Endothelial cell of umbilical vein (primary cell): ENCODE measurements around the gene ERCC1. TPM values are rescaled to one million over a fixed set of nuclear protein-coding genes. Genes with fewer than 3 reads are reported as not detected.

Experiments
- BruUV-seq: library from RNA; stranded (reverse); fragments of 400-500 nt; replicated peaks from 2 replicates; lab custom pipeline; 2021; lab: Mats Ljungman, UMichigan
- CTCF ChIA-PET: fragments of 300-600, 350-600 bp; sonication (Branson Sonifier 250); formaldehyde crosslinking; loops from one replicate; lab custom pipeline; 2021; ENCODE audit warnings: antibody characterized with exemption, inconsistent platforms; lab: Charles Lee
- POLR2A ChIA-PET: fragments of 300-600, 350-600 bp; sonication (Branson Sonifier 250); formaldehyde crosslinking; loops from one replicate; lab custom pipeline; 2021; ENCODE audit warnings: antibody characterized with exemption, inconsistent platforms; lab: Charles Lee
- DNase-seq: peaks from one replicate; pipeline ENCODE4 v3.0.0-alpha.2; 2011; ENCODE audit warnings: low read depth, low spot score
- FAIRE-seq: peaks from 2 replicates; lab custom pipeline; 2011; peaks lifted over from hg19 to GRCh38; lab: Jason Lieb, UNC
- H2AFZ ChIP-seq: 2 replicates; pipeline ENCODE4 v1.6.0; 2012; ENCODE audit warnings: low read depth, low read length, control low read depth, inconsistent platforms
- H3K27ac ChIP-seq: 2 replicates; pipeline ENCODE4 v1.5.1; 2011; ENCODE audit warnings: low read depth, mild to moderate bottlenecking, control low read depth, low read length, moderate library complexity; ENCODE audit not compliant: insufficient read depth
- H3K27me3 ChIP-seq, 2 experiments: 2 replicates each; pipeline versions ENCODE4 v1.6.0 to v1.6.1; 2011; ENCODE audit warnings: low read length in 2 of 2, mixed read lengths in 1 of 2; ENCODE audit not compliant: control insufficient read depth in 2 of 2, insufficient read depth in 2 of 2
- H3K36me3 ChIP-seq, 2 experiments: 2 replicates in 1 of 2; 3 replicates in 1 of 2; pipeline ENCODE4 v1.5.1; 2011; ENCODE audit warnings: low read length in 2 of 2, mild to moderate bottlenecking in 1 of 2, moderate library complexity in 1 of 2; ENCODE audit not compliant: control insufficient read depth in 2 of 2, insufficient read depth in 2 of 2; ENCODE audit errors: extremely low read depth in 1 of 2
- H3K4me1 ChIP-seq: 3 replicates; pipeline ENCODE4 v1.5.1; 2011; ENCODE audit warnings: mild to moderate bottlenecking, low read length; ENCODE audit not compliant: control insufficient read depth, insufficient read depth; ENCODE audit errors: extremely low read depth
- H3K4me2 ChIP-seq: 2 replicates; pipeline ENCODE4 v1.6.1; 2011; ENCODE audit warnings: low read length, control low read depth, mixed read lengths; ENCODE audit not compliant: insufficient read depth
- H3K4me3 ChIP-seq, 3 experiments: fragments of 200-600 bp in 1 of 3; sonication (generic), shearing (Covaris generic) in 1 of 3; replicated peaks in 1 of 3; 2 replicates each; pipeline ENCODE4 v1.5.1; 2011 to 2016; ENCODE audit warnings: control low read depth in 3 of 3, low read length in 3 of 3, mild to moderate bottlenecking in 2 of 3, inconsistent platforms in 1 of 3, low read depth in 1 of 3, moderate library complexity in 1 of 3; ENCODE audit not compliant: insufficient read depth in 1 of 3
- H3K79me2 ChIP-seq: 2 replicates; pipeline ENCODE4 v1.6.0; 2012; ENCODE audit warnings: low read length, inconsistent platforms; ENCODE audit not compliant: control insufficient read depth, insufficient read depth
- H3K9ac ChIP-seq: replicated peaks from 2 replicates; pipeline ENCODE3; 2011; ENCODE audit warnings: low read length, control low read depth; ENCODE audit not compliant: insufficient read depth; ENCODE audit errors: extremely low read depth
- H3K9me1 ChIP-seq: replicated peaks from 3 replicates; pipeline ENCODE4 v1.6.0; 2011; ENCODE audit warnings: mild to moderate bottlenecking, low read length; ENCODE audit not compliant: control insufficient read depth, insufficient read depth; ENCODE audit errors: extremely low read depth
- H3K9me3 ChIP-seq: replicated peaks from 2 replicates; pipeline ENCODE4 v1.5.1; 2012; ENCODE audit warnings: low read length, inconsistent platforms; ENCODE audit not compliant: control insufficient read depth, insufficient read depth
- H4K20me1 ChIP-seq: replicated peaks from 2 replicates; pipeline ENCODE3; 2011; ENCODE audit warnings: mild to moderate bottlenecking, low read length; ENCODE audit not compliant: control insufficient read depth, insufficient read depth; ENCODE audit errors: extremely low read depth
- EZH2 ChIP-seq: IDR thresholded peaks from 2 replicates; pipeline ENCODE4 v1.6.1; 2012; ENCODE audit warnings: borderline replicate concordance, low read depth, mild to moderate bottlenecking, moderate library complexity, low read length, inconsistent platforms; ENCODE audit not compliant: severe bottlenecking
- FOS ChIP-seq: IDR thresholded peaks from 2 replicates; pipeline ENCODE4 v1.6.1; 2011; ENCODE audit warnings: mild to moderate bottlenecking, low read length, moderate library complexity, borderline replicate concordance; ENCODE audit not compliant: insufficient read depth
- GATA2 ChIP-seq: IDR thresholded peaks from 2 replicates; pipeline ENCODE4 v1.7.0; 2011; ENCODE audit warnings: low read depth, mild to moderate bottlenecking, moderate library complexity, mixed read lengths, low read length; ENCODE audit not compliant: insufficient read length, insufficient read depth
- JUN ChIP-seq: IDR thresholded peaks from 2 replicates; pipeline ENCODE4 v1.6.1; 2011; ENCODE audit warnings: borderline replicate concordance, low read depth; ENCODE audit not compliant: insufficient read length, insufficient read depth
- POLR2A ChIP-seq: IDR thresholded peaks from 2 replicates; pipeline ENCODE4 v1.6.1; 2012; ENCODE audit warnings: low read depth, mild to moderate bottlenecking, control low read depth, low read length
- dilution Hi-C: fragments of 300-500 bp; cut with MboI; formaldehyde crosslinking; loops from one replicate; pipeline ENCODE4 v1.15.0; 2019; ENCODE audit warnings: low sequenced_read_pairs; ENCODE audit not compliant: extremely low pct_ligation_motif_present
- intact Hi-C: fragments of 100-400 bp; cut with micrococcal nuclease; formaldehyde crosslinking; loops from one replicate; pipeline ENCODE4 v1.10.0; 2022
- polyA plus RNA-seq, 4 experiments: library from polyadenylated mRNA; depleted of rRNA in 3 of 4; stranded (reverse) in 3 of 4; unstranded in 1 of 4; fragments of >200 nt; gene quantifications; 2 replicates each; pipeline versions ENCODE4 v1.2.1 to v1.2.3, GENCODE V29; 2011 to 2012; ENCODE audit warnings: missing spikeins in 1 of 4
- total RNA-seq: library from RNA; stranded (reverse); gene quantifications from 2 replicates; pipeline ENCODE4 v1.2.3, GENCODE V29; 2021
- TF ChIP-seq, protein P1 (sequence below), 2 donors: IDR thresholded peaks; 1 replicate in 1 of 2; 2 replicates in 1 of 2; pipeline ENCODE4 v1.5.1; 2011; ENCODE audit warnings: low read length in 2 of 2, mild to moderate bottlenecking in 2 of 2, moderate library complexity in 2 of 2, control low read depth in 1 of 2, inconsistent platforms in 1 of 2, low read depth in 1 of 2; ENCODE audit not compliant: insufficient read depth in 1 of 2; ENCODE audit errors: extremely low read depth in 1 of 2

The ERCC1 gene
- total and polyA plus RNA-seq, 2 donors (not counting 3 experiments of a cell fraction or from before 2014, with no cell fraction given): 81.8 to 126 TPM

DNA sequence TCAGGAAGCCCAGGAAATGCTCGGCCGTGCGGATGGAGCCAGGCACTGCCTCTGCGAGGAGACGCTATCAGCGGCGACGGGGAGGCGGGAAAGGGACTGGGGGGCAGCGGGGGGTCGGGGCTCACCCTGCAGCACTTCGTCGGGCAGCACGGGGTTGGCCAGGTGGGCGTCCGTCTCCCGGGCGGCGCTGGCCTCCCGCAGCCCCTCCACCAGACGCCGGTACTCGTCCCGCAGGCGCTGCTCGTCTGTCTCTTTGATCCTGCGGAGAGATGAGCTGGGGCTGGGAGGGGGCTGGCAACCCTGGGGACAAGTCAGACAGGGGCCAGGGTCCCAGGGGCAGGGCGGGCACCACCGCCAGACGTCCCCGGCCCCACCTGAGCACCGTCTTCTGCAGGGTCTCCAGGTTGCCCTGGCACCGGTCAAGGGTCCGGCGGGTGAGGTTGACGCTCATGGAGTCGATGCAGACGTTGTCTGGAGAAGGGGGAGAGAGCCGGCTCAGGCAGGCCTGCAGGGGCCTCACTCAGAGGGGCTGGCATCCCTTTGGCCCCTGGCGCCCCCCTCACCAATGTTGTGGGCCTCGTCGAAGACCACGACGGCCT lies 59.8 kb downstream of the ERCC1 start:
- ChIA-PET CTCF (no interaction called here), POLR2A (no interaction called here)
- dilution Hi-C loops: no loop called here
- Histone ChIP-seq H3K9ac (no peak overlapping the region), H3K4me3 (no peak overlapping the region), H3K4me1 (peaks cover 1% of the 10 kb centered on the region), H3K27ac (no peak overlapping the region), H3K27me3 (no peaks in the 10 kb centered on the region), H2AFZ (no peak overlapping the region), H3K79me2 (peaks cover 9% of the 10 kb centered on the region), H3K4me2 (no peak overlapping the region), H4K20me1 (no peaks in the 10 kb centered on the region), H3K9me1 (no peaks in the 10 kb centered on the region), H3K36me3 (peaks cover 3 to 20% of the 10 kb centered on the region in 2 experiments), H3K9me3 (no peaks in the 10 kb centered on the region)
- intact Hi-C loops: no loop called here
- BruUV-seq: TSS peak; percentile 13
- TF ChIP-seq EZH2 (no peak), JUN (no peak), GATA2 (no peak), POLR2A (no peak)
- TF ChIP-seq, protein P1, sequence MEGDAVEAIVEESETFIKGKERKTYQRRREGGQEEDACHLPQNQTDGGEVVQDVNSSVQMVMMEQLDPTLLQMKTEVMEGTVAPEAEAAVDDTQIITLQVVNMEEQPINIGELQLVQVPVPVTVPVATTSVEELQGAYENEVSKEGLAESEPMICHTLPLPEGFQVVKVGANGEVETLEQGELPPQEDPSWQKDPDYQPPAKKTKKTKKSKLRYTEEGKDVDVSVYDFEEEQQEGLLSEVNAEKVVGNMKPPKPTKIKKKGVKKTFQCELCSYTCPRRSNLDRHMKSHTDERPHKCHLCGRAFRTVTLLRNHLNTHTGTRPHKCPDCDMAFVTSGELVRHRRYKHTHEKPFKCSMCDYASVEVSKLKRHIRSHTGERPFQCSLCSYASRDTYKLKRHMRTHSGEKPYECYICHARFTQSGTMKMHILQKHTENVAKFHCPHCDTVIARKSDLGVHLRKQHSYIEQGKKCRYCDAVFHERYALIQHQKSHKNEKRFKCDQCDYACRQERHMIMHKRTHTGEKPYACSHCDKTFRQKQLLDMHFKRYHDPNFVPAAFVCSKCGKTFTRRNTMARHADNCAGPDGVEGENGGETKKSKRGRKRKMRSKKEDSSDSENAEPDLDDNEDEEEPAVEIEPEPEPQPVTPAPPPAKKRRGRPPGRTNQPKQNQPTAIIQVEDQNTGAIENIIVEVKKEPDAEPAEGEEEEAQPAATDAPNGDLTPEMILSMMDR (IDR thresholded peaks at IDR 0.05; ENCODE audit: extremely low read depth in 1 of 2, insufficient read depth in 1 of 2, low read depth in 1 of 2, low read length in 2 of 2): no peak
- no peak for DNase-seq
- FAIRE-seq: no peak

DNA sequence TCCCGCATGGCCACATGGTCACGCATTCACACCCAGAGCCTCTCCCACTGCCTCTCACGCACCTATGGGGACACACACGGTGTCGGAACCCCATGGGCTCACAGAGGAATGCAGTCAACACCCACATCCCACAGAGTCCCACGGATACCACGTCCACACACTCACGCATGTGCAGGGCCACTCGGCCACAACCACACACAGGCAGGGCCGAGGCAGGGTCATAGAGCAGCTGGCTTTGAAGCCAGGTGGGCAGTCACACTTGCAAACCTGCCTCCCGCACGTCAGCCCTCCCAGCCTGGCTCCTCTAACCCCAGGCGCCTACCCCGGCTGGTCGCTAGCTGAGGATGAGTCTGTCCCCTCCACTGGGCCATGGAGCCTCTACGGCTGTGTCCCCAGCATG lies 61.4 kb downstream of the ERCC1 start:
- H3K27ac ChIP-seq: no peak overlapping the region
- dilution Hi-C loops (no loop called here), intact Hi-C loops (no loop called here)
- peaks cover 0 to 22% of the 10 kb centered on the region in 2 experiments for H3K36me3 ChIP-seq
- no TSS peak for BruUV-seq
- no peak overlapping the region for H2AFZ ChIP-seq
- H3K4me2 ChIP-seq: no peak overlapping the region
- CTCF ChIA-PET: no interaction called here
- FAIRE-seq (no peak), DNase-seq (no peak)
- POLR2A ChIA-PET: no interaction called here
- no peaks in the 10 kb centered on the region for H3K27me3 ChIP-seq
- H4K20me1 ChIP-seq: no peaks in the 10 kb centered on the region
- no peaks in the 10 kb centered on the region for H3K9me1 ChIP-seq
- no peak overlapping the region for H3K9ac ChIP-seq
- H3K4me3 ChIP-seq: no peak overlapping the region
- TF ChIP-seq GATA2 (no peak), FOS (no peak)
- TF ChIP-seq, protein P1 (IDR thresholded peaks at IDR 0.05; ENCODE audit: extremely low read depth in 1 of 2, insufficient read depth in 1 of 2, low read depth in 1 of 2, low read length in 2 of 2): no peak
- no peaks in the 10 kb centered on the region for H3K4me1 ChIP-seq
- H3K79me2 ChIP-seq: no peaks in the 10 kb centered on the region
- H3K9me3 ChIP-seq: no peaks in the 10 kb centered on the region
